Kidney capillary endothelial cell (primary cell): ENCODE results near the gene NPEPPS.

Experiments used
- DNase-seq: peaks from one replicate; pipeline ENCODE4 v3.0.0-alpha.2; 2018; ENCODE audit warnings: low spot score

Gene NPEPPS

DNA sequence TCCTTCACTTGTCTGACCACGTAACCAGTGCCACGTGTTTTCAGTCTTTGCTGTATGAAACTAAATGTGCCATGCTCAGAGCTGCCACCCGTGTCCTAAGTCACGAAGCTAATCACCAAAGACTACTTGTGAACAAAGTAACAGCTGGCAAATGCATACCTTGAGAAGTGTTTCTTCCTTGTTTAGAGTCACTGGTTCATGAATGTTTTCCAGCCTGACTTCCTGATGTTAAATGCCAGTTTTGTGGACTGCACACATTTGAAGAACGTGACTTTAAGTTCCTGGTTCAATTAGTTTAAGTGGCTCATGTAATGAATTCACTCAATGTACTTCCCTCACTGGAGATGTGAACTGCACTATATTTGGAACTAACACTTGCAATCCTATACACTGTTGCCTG is 98.9 kb downstream of the NPEPPS start:
- DNase-seq: no peak

DNA sequence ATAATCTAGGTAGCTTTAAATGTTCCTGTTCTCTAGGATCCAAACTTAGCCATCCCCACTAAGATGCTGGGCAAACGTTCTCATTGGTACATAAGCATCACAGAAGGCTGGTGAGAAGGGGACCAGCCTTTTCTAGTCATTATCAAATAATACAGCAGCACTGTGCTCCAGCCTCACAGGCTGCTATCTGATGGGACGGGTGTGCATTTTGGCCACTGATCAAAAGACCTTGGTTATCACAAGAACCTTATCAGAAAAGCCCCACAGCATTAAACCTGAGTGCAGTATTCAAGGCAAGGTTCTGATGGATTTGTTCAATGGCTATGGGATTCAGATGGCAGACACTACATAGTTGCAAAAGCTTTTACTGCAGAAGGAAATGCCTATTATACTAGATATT is 99.7 kb downstream of the NPEPPS start:
- DNase-seq: no peak

DNA sequence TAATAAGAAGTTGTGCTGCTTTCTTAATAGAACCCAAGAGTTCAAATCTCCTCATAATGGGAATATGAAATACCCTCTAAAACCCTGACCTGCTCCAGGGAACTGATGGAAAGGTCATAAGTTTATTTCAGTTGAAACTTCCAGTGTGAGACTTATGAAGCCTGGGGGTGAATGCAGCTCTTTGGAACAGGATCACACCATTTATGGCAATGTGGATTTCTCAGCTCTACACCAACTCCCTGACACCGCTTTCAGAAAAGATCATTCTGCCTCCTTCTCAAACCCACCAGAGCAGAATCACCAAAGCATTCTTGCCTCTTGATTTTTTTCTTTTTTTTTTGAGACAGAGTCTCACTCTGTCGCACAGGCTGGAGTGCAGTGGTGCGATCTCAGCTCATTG is 102.1 kb downstream of the NPEPPS start:
- DNase-seq: no peak

DNA sequence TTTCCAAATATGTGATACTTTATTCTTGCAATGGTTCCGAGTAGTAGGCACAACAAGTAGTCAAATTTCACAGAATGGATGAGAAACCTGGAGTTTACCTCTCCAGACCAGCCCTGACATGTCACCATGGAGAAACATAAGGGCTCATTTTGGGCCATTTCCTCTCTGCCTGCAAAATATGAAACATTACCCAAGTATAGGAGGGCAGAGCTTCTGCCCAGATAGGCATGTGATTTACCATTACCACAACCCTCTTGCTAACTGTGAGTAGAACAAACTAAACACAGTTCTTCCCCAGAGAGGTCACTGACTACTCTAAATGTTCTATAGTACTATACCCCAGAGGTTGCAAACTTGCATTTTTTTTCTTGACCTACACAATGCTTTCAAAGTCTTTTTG is 103.1 kb downstream of the NPEPPS start:
- no peak for DNase-seq

DNA sequence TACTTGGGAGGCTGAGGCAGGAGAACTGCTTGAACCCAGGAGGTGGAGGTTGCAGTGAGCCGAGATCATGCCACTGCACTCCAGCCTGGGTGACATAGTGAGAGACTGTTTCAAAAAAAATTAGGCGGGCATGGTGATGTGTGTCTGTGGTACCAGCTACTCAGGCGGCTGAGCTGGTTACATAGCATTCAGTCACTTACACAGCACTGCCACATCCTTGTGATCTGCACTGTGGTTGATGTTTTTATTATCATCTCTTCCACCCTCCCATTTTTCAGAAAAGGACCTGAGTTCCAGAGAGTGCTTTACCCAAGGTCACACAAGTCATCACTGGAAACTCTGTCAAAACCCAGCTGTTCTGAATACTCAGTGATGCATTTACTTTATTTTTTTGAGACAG is 104.0 kb downstream of the NPEPPS start:
- no peak for DNase-seq

DNA sequence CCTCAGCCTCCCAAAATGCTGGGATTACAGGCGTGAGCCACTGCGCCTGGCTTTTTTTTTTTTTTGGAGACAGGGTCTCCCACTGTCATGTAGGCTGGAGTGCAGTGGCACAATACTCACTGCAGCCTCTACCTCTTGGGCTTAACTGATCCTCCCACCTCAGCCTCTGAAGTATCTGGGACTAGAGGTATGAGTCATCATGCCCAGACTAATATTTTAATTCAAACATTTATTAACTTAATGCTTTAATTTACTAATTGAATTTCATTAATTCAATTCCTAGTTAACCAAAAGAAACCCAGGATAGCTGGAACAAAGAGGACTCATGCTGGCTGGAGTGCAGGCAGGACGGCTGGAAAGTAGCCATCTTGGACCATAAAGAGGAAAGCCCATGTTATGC is 104.8 kb downstream of the NPEPPS start:
- DNase-seq: no peak

DNA sequence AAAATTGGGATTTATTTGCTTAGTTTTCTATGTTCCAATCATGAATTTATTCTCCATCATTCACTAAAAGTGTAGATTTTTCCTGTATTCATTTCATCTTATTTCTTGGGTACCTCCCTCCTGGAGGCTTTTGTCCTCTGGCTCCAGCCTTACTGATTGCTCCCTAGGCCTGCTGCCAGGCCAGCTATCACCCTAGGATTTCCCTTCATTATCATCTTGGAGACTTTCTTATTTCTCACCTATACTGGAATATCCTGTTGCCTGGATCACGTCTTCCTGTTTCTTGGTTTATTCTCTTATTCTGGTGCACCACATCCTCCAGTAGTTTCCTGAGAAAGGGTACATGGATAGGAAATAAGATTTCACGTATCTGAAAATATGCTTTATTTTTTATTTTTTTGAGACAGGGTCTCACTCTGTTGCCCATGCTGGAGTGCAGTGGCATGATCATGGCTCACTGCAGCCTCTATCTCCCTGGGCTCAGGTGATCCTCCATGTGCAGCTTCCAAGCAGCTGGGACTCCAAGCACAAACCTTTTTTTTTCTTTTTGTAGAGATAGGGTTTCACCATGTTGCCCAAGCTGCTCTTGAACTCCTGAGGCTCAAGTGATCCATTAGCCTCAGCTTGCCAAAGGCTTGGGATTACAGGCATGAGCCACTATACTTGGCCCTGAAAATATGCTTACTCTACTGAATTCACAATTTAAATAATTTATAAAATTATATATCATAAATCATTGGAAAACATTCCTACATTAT is 105.5 kb downstream of the NPEPPS start:
- DNase-seq: no peak

DNA sequence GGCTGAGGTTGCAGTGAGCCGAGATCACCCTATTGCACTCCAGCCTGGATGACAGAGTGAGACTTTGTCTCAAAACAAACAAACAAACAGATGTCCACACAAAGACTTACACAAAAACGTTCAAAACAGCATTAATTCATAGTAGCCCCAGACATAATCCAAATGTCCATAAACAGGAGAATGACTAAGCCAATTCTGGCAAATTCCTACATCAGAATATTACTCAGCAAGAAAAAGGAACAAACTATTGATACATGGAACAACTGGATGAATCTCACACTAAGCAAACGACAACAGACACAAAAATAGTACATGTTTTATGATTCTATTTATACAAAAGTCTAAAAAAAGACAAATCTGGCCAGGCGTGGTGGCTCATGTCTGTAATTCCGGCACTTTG is 108.0 kb downstream of the NPEPPS start:
- DNase-seq: no peak

DNA sequence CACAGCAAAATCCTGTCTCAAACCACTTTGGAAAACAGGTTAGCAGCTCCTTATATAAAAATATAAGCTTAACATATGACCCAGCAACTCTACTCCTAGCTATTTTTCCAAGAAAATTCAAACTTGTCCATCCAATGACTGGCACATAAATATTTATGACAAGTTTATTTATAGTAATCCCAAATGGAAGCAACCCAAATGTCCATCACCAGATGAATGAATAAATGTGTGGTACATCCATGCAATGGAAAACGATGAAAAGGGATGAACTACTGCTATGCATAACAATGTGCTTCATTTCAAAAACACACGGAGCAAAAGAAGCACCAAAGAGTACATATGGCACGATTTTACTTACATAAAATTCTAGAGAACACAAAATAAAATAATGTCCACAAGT is 109.2 kb downstream of the NPEPPS start:
- DNase-seq: no peak

DNA sequence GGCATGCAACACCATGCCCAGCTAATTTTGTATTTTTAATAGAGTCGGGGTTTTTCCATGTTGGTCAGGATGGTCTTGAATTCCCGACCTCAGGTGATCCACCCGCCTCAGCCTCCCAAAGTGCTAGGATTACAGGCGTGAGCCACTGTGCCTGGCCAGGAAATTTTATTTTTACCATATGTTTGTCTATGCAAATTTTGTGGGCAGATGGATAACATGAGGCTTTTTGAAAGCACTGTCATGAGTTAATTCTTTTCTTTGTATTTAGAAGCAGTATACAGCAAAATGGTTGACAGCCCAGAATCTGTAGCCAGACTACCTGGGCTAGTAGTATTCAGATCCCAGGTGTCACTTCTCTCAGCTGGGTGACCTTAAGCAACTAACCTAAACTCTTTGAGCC is 110.3 kb downstream of the NPEPPS start:
- no peak for DNase-seq

DNA sequence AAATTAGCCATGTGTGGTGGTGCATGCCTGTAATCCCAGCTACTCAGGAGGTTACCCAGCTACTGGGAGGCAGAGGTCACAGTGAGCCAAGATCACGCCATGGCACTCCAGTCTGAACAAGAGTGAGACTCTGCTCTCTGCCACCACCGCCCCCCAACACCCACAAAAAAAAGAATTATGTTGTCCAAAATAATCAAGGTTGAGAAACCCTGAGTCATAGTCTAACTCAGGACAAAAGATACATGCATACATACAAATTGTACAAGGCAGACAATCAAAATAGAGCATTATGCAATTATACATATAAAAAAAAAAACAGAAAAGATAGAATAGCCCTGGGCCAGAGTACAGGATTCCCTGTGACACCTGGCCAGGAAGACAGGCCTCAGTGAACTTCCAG is 112.2 kb downstream of the NPEPPS start:
- DNase-seq: no peak

DNA sequence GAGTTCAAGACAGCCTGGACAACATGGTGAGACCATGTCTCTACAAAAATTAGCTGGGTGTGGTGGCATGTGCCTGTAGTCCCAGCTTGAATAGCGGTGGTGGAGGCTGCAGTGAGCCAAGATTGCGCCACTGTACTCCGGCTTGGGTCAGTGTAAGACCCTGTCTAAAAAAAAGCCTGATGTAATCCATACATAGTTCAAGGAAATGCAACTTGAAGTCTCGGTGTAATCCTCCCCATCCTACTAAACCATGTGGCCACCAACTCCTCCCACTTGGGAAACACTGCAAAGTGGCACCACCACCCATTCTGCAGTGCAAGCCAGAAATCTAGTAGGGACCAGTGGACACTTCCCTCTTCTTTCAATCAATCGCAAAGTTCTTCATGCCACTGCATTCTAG is 113.4 kb downstream of the NPEPPS start:
- DNase-seq: no peak

DNA sequence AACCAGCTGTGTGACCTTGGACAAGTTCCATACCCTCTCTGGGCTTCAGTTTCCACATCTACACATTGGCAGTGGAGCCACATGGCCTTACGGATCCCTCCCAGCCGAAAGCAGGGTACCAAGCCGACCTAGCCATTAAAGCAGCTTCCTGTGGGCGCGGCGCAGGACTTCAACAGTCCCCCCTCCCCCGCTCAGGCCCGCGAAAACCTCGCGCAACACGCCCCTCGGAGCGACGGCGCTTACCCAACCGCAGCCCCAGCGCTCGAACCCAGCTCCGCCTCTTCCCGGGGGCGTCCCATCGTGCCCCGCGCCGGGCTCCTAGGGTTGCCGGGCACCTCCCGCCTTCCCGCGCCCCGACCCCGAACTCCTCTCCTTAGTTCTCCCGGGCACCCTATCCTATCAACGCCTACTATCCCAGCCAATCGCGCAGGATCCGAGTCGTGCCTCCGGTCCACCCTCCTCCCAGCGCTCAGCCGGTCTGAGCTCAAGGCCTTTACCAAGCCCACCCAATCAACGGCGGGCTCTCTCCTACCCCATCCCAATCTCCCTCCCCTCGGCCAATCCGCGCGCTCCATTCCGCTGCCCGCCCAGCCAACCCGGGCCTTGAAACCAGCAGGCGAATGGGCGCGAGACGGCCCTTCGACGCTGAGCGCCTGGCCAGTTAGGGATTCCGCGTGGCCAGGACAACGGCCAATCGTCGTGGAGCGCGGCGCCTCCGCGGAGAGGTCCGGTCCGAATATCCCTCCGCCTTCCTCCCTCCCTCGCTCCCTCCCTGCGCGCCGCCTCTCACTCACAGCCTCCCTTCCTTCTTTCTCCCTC is 118.5 kb downstream of the NPEPPS start, which contains the start of gene KPNB1:
TSS of gene KPNB1 (plus strand) at position 767 of the 819 bp plus-strand sequence. CDS start 326 bp downstream, outside the sequence.
- peak; percentile 99 for DNase-seq

DNA sequence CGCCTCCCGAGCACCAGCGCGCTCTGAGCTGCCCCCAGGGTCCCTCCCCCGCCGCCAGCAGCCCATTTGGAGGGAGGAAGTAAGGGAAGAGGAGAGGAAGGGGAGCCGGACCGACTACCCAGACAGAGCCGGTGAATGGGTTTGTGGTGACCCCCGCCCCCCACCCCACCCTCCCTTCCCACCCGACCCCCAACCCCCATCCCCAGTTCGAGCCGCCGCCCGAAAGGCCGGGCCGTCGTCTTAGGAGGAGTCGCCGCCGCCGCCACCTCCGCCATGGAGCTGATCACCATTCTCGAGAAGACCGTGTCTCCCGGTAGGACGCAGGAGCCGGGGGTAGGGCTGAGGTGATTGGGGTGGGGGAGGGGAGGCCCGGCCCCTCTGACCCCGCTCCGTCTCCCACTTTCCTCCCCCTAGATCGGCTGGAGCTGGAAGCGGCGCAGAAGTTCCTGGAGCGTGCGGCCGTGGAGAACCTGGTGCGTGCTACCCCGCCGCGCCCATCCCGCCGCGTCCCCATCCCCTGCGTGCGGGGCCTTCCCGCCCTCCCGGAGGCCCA is 119.1 kb downstream of the NPEPPS start:
- peak; percentile 23 for DNase-seq

DNA sequence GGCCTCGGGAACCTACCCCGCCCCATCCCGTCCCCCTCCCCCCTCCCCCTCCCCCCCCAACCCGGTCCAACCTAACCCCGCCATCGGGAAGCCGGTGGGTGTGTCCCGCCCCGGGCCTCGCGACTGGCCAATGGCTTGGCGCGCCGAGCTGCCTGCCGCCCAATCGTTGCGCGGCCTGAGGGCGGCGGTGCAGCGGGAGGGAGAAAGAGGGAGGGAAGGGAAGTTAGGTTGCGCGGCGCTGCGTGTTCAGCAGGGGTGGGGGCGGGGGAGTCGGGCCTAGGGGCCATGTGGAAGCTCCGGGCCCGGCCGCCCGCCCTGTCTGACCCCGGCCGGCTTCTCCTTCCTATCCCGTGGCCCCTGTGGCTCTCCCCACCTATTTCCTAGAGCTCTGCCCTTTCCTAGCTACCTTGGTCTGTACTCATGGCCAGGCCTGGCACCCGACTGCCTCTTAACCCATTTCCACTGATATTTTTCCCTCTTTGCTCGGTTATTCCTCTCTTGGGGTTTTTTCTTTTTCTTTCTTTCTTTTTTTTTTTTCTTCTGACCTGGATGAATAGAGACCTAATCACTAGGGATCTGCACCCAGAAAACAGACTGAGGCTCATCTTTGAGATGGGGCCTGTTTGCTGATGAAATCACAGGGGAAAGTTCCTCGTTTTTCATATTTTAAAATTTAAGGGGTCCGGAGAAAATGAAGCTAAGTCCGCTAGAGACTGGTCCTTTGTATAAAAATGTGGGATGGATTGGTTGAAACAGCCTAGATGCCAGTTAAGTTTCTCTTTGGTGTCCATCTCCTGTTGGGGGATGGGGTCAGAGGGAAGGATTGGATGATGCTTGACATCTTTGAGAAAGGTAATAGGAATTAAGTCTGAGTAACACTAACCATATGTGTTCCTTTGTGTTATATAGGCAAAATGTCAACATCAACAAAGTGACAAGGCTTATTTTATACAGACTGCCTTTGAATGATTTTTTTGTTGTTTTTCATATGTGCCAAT is 119.9 kb downstream of the NPEPPS start:
- DNase-seq: peak; percentile 90

DNA sequence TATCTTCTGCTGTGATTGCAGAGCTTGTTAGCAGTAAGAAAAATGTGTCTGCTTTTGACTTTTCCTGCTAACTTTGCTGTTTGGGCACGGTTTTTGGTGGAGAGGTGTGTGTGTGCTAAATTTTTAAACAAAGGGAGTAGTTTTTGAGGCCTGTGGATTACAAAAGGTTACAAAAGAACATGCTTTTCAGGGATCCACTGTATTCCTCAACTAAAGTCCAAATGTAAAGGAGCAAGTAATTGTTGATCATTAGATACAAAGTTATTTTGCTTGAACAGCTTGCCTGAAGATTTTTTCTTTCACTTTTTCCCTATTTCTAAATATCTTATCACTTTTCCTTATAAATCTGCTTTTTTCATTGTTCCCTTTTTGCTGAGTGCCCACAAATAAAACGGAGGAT is 120.8 kb downstream of the NPEPPS start:
- no peak for DNase-seq

DNA sequence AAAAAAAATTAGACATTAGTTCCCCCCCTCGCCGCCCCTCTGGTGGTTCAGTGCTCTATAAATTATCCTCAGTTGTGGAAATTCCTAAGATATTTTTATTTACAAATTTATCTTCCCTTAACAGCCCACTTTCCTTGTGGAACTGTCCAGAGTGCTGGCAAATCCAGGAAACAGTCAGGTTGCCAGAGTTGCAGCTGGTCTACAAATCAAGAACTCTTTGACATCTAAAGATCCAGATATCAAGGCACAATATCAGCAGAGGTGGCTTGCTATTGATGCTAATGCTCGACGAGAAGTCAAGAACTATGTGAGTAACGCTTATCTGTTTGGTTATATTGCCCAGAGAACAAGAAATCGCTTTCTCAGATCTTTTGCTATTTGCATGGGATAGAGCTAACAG is 121.7 kb downstream of the NPEPPS start:
- no peak for DNase-seq

DNA sequence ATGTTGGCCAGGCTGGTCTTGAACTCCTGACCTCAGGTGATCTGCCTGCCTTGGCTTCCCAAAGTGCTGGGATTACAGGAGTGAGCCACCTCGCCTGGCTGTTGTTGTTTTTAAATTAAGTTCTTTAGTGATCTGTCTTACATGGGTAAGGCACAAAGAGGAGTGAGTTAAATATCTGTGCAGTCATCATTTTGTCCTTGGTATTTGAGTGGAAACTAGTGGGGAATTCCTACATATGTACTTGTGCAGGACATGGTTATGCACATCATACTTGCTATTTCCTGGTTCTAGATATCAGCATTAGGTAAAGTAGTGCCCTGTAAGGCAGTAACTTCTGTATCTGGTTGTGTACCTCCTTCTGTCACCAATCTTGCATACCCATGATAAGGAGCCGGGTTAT is 122.5 kb downstream of the NPEPPS start:
- DNase-seq: no peak

DNA sequence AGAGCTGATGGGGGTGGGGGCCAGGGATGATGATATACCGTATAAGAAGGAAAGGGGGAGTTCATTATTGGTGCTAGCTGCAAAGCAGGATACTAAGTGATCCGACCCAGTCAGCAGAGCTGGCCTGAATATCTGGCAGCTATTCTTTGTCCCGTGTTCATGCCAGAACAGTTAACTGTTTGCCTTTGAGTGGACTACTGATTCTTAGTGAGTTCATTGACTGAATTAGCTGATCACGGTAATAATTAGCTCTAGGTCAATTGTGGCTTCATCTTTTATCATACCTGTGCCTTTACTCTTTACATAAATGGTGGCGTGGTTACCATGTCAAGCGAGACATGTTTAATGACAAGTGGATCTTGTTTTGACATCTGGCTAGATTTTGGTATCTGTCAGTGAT is 124.1 kb downstream of the NPEPPS start:
- DNase-seq: no peak

DNA sequence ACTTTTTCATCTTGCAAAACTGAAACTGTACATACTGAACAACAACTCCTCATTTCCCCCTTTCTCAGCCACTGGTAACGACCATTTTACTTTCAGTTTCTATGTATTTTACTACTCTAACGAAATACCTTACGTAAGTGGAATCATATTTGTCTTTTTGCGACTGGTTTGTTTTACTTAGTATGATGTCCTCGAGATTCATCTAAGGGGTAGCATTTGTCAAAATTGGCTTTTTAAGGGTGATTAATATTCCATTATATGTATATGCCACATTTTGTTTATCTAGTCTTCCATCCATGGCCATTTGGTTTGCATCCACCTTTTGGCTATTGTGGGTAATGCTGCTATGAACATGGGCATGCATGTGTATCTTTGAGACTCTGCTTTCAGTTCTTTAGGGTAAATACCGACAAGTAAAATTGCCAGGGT is 129.2 kb downstream of the NPEPPS start:
- DNase-seq: no peak

DNA sequence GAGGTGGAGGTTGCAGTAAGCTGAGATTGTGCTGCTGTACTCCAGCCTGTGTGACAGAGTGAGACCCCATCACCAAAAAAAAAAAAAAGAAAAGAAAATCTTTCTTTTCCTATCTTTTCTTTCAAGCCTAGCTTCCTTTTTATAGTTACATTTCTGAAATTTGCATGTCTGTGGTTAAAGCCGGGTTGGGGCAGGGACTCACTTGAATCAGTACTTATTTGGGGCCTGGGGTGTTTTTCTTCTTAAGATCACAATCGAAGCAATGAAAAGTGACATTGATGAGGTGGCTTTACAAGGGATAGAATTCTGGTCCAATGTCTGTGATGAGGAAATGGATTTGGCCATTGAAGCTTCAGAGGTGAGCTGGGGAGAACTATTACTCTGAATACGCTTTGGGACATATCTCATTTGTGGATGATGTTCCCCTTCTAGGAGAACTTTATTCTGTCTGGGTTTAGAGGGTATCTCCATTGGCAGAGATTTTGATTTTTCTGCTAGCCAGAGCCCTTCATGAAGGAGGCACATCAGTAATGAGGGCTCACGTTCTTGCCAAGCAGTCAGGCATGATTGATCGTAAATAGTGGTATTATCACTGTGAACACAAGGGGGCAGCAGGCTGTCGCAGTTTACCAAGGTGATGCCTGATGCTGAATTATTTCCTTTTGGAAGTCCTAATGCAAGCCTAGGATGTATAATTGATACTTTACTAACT is 133.2 kb downstream of the NPEPPS start:
- DNase-seq: peak; percentile 66
